MG63 (cell line): ENCODE measurements around the gene SPECC1. TPM values are rescaled to one million over a fixed set of nuclear protein-coding genes. Genes with fewer than 3 reads are reported as not detected.
A peak's percentile ranks its signal among the peaks of the same experiment; 100 is the strongest.
"Not testable (repeated sequence)": the region's sequence is repeated elsewhere in the genome, so short reads cannot be mapped to it uniquely, and the experiment has no call there.

Experiments used
- DNase-seq: peaks from one replicate; pipeline ENCODE4 v3.0.0-alpha.2; 2020
- H3K27me3 ChIP-seq: fragments of 250-450 bp; sonication (Bioruptor Pico); 2 replicates; pipeline ENCODE4 v1.5.1; 2020; ENCODE audit warnings: mild to moderate bottlenecking, moderate library complexity
- H3K36me3 ChIP-seq: fragments of 250-450 bp; sonication (Bioruptor Pico); 2 replicates; pipeline ENCODE4 v1.5.1; 2020; ENCODE audit warnings: mild to moderate bottlenecking, moderate library complexity
- H3K4me3 ChIP-seq: fragments of 250-450 bp; sonication (Bioruptor Pico); 2 replicates; pipeline ENCODE4 v1.5.1; 2020; ENCODE audit warnings: mild to moderate bottlenecking, moderate library complexity
- H3K9me3 ChIP-seq: fragments of 250-450 bp; sonication (Bioruptor Pico); 2 replicates; pipeline ENCODE4 v1.5.1; 2020; ENCODE audit warnings: mild to moderate bottlenecking, moderate library complexity
- total RNA-seq: library from RNA; depleted of rRNA; stranded (reverse); fragments of >200 nt; shearing (Covaris generic); gene quantifications from 2 replicates; pipeline ENCODE4 v1.2.3, GENCODE V29; 2014; ENCODE audit warnings: low replicate concordance

Gene SPECC1
- total RNA-seq, 1 experiment from 2014 or later = 13.7 TPM

GRCh38 chr17:20008242-20009051 lies 712 bp upstream of the SPECC1 start:
- Histone ChIP-seq H3K36me3 (no peaks in the 10 kb centered on the region), H3K9me3 (no peaks in the 10 kb centered on the region), H3K27me3 (no peaks in the 10 kb centered on the region), H3K4me3 (peak overlapping the region; percentile 50)
- DNase-seq = peak; percentile 21

- Histone ChIP-seq H3K36me3 (no peaks in the 10 kb centered on the region), H3K9me3 (no peaks in the 10 kb centered on the region), H3K4me3 (peak overlapping the region; percentile 50), H3K27me3 (no peaks in the 10 kb centered on the region)
- DNase-seq = no peak
Measured at GRCh38 chr17:20009052-20009301, 182 bp upstream of the SPECC1 start.

DNA sequence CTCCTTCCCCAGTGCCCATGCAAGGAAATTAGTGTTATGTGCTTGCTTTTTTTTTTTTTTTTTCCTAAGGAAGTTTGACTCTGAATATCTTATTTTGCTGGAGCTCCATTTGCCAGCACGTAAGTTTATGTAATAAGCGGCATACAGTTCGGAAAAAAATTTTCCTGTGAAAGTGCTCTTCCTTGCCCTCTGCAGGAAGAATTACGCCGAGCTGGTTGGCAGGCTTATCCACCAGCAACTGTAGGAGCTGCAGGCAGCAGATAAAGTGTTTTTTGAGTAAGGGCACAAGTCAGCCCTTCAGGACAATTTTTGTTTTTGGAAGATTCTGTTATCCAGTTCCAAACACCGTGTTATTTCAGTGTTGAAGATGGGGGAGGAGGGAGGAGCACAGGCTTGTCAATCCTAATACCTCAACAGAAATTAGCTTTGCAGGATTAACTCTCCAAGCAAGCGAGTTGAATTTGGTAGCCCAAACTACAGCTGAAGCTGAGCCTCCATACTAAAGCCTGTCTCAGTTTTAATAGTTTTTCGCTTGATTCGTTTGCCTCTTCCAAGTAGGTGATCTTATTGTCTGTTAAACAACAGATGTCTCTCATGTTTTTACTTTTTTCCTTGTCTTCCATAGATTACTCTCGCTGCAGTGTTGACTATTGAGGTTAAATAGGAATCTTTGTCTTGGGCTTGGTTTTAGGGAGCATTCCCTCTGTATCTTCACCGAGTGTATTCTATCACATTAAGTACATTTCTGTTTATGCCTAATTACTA lies 1.1 kb downstream of the SPECC1 start:
- Histone ChIP-seq H3K9me3 (no peaks in the 10 kb centered on the region), H3K27me3 (no peaks in the 10 kb centered on the region), H3K36me3 (no peaks in the 10 kb centered on the region), H3K4me3 (peak overlapping the region; percentile 50)
- DNase-seq = peak; percentile 55

GRCh38 chr17:20010936-20011335 lies 1.8 kb downstream of the SPECC1 start:
- no peak for DNase-seq
- Histone ChIP-seq H3K27me3 (no peaks in the 10 kb centered on the region), H3K9me3 (no peaks in the 10 kb centered on the region), H3K4me3 (no peak overlapping the region), H3K36me3 (no peaks in the 10 kb centered on the region)

DNA sequence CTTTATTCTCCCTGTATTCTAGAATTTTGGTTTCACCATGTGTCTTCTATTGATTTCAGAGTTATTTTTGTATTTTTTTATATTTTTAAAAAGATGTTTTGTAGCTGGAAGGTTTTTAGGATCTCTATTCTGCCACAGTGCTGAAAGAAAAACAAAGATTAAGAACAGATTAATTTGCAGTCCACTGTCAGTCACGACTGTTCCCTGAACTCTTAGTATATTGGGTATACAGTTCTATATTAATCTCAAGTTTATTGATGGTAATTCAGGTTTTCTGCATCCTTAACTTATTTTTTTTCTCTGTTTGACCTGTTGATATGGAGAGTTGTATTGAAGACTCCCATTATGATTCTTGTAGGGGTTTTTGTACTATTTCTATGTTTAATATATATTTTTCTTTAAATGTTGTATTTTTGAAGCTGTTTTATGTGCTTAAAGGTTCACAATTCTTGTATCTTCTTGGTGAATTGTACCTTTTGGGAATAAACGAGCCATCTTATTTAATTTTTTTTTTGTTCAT lies 2.9 kb downstream of the SPECC1 start:
- Histone ChIP-seq H3K27me3 (no peaks in the 10 kb centered on the region), H3K9me3 (no peaks in the 10 kb centered on the region), H3K4me3 (no peak overlapping the region), H3K36me3 (no peaks in the 10 kb centered on the region)
- no peak for DNase-seq

DNA sequence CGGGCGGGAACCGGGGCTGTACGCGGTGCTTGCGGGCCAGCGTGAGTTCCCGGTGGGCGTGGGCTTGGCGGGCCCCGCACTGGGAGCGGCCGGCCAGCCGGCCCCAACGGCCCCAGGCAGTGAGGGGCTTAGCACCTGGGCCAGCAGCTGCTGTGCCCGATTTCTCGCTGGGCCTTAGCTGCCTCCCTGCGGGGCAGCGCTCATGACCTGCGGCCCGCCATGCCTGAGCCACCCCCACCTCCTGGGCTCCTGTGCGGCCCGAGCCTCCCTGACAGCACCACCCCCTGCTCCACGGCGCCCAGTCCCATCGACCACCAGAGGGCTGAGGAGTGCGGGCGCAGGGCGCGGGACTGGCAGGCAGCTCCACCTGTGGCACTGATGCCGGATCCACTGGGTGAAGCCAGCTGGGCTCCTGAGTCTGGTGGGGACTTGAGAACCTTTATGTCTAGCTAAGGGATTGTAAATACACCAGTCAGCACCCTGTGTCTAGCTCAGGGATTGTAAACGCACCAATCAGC lies 7.4 kb downstream of the SPECC1 start:
- DNase-seq, H3K4me3 ChIP-seq, H3K9me3 ChIP-seq, H3K27me3 ChIP-seq, H3K36me3 ChIP-seq: not testable (repeated sequence)

DNA sequence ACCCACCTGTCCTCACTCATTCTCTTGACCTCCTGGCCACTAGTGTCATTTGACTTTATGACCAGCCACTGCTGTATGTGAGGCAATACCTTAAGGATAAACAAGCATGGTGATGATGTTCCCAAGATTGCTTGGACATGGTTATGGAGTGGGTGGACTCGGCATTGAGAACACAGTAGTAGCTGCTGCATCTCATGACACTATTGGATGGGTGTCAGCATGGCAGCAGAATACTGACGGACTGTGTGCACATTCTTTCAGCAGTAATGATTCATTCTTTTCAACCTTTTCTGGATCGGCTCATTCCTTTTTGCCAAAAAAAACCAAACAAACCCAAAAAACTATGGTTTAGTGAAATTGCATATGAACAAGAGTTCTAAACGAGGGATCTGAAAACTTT lies 13.5 kb downstream of the SPECC1 start:
- H3K4me3 ChIP-seq = no peak overlapping the region
- H3K36me3 ChIP-seq = no peaks in the 10 kb centered on the region
- H3K27me3 ChIP-seq = no peaks in the 10 kb centered on the region
- H3K9me3 ChIP-seq = no peaks in the 10 kb centered on the region
- no peak for DNase-seq

DNA sequence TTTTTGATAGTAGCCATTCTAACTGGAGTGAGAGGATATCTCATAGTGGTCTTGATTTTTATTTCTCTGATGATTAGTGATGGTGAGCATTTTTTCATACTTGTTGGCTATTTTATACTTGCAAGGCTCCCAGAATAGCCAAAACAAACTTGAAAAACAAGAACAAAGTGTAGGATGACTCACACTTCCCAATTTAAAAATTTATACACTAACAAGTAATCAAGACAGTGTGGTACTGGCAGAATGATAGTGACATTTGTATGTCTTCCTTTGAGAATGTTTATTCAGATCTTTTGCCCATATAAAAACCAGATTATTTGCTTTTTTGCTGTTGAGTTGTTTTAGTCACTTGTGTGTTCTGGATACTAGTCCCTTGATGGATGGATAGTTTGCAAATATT lies 17.8 kb downstream of the SPECC1 start:
- no peaks in the 10 kb centered on the region for H3K9me3 ChIP-seq
- DNase-seq = no peak
- no peak overlapping the region for H3K4me3 ChIP-seq
- no peaks in the 10 kb centered on the region for H3K27me3 ChIP-seq
- no peaks in the 10 kb centered on the region for H3K36me3 ChIP-seq

DNA sequence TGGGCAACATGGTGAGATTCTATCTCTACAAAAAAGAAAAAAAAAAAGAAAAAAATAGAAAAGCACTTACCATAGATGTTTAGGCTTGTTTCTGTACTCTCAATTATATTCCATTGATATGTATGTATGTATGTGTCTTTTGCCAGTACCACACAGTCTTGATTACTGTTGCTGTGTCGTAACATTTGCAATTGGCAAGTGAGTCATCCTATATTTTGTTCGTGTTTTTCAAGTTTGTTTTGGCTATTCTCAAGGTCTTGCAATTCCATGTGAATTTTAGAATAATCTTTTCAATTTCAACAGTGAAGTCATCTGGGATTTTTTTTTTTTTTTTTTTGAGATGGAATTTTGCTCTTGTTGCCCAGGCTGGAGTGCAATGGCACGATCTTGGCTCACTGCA lies 19.3 kb downstream of the SPECC1 start:
- DNase-seq = no peak

GRCh38 chr17:20032636-20033035 lies 23.5 kb downstream of the SPECC1 start:
- Histone ChIP-seq H3K9me3 (no peaks in the 10 kb centered on the region), H3K4me3 (no peak overlapping the region), H3K36me3 (no peaks in the 10 kb centered on the region), H3K27me3 (no peaks in the 10 kb centered on the region)
- no peak for DNase-seq

More for the DNA sequence above, 19.3 kb downstream of the SPECC1 start:
- H3K4me3 ChIP-seq = no peak overlapping the region
- H3K36me3 ChIP-seq = no peaks in the 10 kb centered on the region
- H3K9me3 ChIP-seq = no peaks in the 10 kb centered on the region
- no peaks in the 10 kb centered on the region for H3K27me3 ChIP-seq

DNA sequence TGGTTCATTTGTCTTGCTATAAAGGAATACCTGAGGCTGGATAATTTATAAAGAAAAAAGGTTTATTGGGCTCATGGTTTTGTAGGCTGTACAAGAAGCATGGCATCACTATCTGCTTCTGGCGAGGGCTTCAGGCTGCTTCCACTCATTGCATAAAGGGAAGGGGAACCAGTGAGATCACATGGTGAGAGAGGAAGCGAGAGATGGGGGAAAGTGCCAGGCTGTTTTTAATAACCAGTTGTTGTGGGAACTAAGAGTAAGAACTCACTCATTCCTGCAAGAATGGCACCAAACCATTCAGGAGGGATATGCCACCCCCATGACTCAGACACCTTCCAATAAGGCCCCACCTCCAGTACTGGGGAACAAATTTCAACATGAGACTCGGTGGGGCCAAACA lies 24.3 kb downstream of the SPECC1 start:
- H3K9me3 ChIP-seq = no peaks in the 10 kb centered on the region
- H3K27me3 ChIP-seq = no peaks in the 10 kb centered on the region
- no peak for DNase-seq
- H3K36me3 ChIP-seq = no peaks in the 10 kb centered on the region
- no peak overlapping the region for H3K4me3 ChIP-seq

- no peak for DNase-seq
- Histone ChIP-seq H3K36me3 (no peaks in the 10 kb centered on the region), H3K27me3 (no peaks in the 10 kb centered on the region), H3K9me3 (no peaks in the 10 kb centered on the region), H3K4me3 (no peak overlapping the region)
Measured at GRCh38 chr17:20035501-20035900, 26.3 kb downstream of the SPECC1 start.

- not testable (repeated sequence) for H3K36me3 ChIP-seq, H3K27me3 ChIP-seq, DNase-seq, H3K9me3 ChIP-seq, H3K4me3 ChIP-seq
Measured at GRCh38 chr17:20037286-20037685, 28.1 kb downstream of the SPECC1 start.

DNA sequence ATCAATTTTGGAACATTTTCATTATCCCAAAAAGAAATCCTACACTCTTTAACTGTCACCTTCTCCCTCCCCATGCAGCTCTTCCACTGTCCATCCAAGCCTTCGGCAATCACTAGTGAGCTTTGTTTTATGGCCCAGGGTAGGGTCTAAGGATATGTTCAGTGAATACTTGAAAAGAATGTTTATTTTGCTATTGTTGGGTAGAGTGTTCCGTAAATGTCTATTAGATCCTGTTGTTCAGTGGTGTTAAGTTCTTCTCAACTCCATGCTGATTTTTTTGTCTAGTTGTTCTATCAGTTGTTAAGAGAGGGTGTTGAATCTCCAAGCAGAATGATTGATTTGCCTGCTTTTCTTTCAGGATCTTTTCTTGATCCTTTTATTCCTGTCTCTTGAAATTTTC lies 29.9 kb downstream of the SPECC1 start:
- Histone ChIP-seq H3K27me3 (no peaks in the 10 kb centered on the region), H3K36me3 (no peaks in the 10 kb centered on the region), H3K4me3 (no peak overlapping the region), H3K9me3 (no peaks in the 10 kb centered on the region)
- DNase-seq = no peak

GRCh38 chr17:20040216-20040615 lies 31.1 kb downstream of the SPECC1 start:
- H3K27me3 ChIP-seq = no peaks in the 10 kb centered on the region

DNA sequence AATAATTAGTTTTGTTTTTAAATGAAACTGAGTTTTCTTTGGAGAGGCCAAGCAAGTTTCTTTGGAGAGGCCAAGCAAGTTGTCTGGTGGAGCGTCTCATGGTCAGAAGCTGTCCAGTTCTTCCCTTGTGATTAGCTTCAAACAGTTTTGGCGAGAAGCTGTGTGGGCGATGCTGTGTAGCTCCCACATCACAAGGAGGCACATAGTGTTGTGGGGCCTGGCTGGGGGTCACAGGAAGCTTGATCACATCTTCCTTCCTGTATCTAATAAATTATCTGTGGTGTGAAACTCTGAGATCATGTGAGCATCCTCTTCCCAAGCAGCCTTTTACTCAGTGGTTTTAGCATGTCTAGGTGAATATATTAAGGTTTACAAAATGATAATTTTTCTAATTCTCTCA lies 33.9 kb downstream of the SPECC1 start:
- Histone ChIP-seq H3K4me3 (no peak overlapping the region), H3K36me3 (no peaks in the 10 kb centered on the region), H3K9me3 (no peaks in the 10 kb centered on the region), H3K27me3 (no peaks in the 10 kb centered on the region)
- DNase-seq = no peak

More at GRCh38 chr17:20040216-20040615, 31.1 kb downstream of the SPECC1 start:
- no peak for DNase-seq
- Histone ChIP-seq H3K9me3 (no peaks in the 10 kb centered on the region), H3K36me3 (no peaks in the 10 kb centered on the region), H3K4me3 (no peak overlapping the region)

GRCh38 chr17:20045476-20045875 lies 36.3 kb downstream of the SPECC1 start:
- no peaks in the 10 kb centered on the region for H3K9me3 ChIP-seq
- H3K4me3 ChIP-seq = no peak overlapping the region

DNA sequence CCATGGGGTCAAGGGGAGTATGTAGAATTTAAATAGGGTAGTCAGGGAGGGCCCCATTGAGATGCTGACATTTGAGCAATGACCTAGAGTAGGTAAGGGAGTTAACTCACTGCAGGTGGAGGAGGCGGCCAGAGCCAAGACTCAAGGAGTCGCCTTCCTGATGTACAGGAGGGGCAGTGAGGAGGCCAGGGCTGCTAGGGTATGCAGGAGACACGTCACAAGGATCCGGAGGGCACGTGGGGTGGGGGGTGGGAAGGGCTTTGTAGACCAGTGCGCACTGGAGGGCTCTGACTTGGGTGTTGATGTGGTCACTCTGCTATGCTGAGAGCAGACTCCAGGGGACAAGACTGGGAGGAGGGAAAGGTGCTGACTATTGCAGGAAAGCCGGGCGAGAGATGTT lies 37.5 kb downstream of the SPECC1 start:
- no peaks in the 10 kb centered on the region for H3K36me3 ChIP-seq
- no peak for DNase-seq
- H3K9me3 ChIP-seq = no peaks in the 10 kb centered on the region
- H3K27me3 ChIP-seq = no peaks in the 10 kb centered on the region
- no peak overlapping the region for H3K4me3 ChIP-seq

More at GRCh38 chr17:20045476-20045875, 36.3 kb downstream of the SPECC1 start:
- Histone ChIP-seq H3K27me3 (no peaks in the 10 kb centered on the region), H3K36me3 (no peaks in the 10 kb centered on the region)
- no peak for DNase-seq
